GM12865 (cell line): Measurements from ENCODE around the gene PLAAT3.
"Not testable (repeated sequence)": the region's sequence is repeated elsewhere in the genome, so short reads cannot be mapped to it uniquely, and the experiment has no call there.

Experiments used
- DNase-seq: peaks from one replicate; pipeline ENCODE4 v3.0.0; 2010; ENCODE audit warnings: low read depth
- H3K4me3 ChIP-seq: 2 replicates; pipeline ENCODE4 v1.5.1; 2011; ENCODE audit warnings: mild to moderate bottlenecking, low read depth, low read length, control low read depth
- CTCF ChIP-seq: IDR thresholded peaks from 2 replicates; pipeline ENCODE4 v1.5.1; 2011; ENCODE audit warnings: low read length, control low read depth, low read depth, inconsistent platforms; ENCODE audit not compliant: insufficient read depth; ENCODE audit errors: missing control alignments

Gene PLAAT3

DNA sequence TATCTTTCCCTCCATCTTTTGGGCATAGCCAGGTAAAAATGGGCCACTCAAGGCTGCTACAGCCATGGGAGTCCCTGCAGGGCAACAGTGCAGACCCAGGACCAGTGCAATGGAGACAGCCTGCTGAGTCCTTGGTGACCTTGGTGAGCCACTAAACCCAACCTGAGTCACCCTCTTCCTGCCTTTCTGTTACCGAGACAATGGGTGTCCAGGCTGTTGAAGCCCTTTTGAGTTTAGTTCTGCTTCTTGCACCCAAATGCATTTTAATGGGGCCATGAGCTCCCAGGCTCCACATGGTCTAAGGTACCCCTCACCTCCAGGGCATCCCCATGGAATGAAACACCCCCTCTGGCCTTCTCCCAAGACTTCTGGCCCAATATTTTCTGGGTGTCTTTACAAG, 78.5 kb downstream of the PLAAT3 start:
- TF ChIP-seq CTCF, result no peak
- peak; percentile 50 for DNase-seq
- peak overlapping the region; percentile 57; the same call in 1 of the 2 replicates for H3K4me3 ChIP-seq

DNA sequence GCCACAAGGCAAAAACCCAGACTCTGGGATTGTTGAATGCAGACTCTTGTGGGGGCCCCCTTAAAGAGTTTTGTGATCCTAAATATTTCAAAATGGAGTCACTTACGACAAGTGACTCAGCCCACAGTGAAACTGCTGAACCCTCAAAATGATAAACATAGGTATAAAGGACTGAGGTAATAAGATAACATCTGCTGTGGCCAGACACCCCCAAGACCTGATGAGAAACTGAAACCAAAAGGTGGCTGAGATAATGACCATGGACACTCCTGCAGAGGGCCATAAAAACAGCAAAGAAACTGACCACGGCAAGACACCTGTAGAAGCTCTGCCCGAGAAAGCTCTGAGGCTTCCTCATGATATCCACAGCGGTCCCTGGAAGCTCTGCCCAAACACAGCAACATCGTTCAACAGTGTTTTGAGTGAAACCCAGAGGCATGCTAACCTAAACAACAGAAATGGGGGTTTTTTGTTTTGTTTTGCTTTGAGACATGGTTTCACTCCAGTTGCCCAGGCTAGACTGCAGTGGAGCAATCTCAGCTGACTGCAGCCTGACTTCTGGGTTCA, 79.3 kb downstream of the PLAAT3 start:
- peak; percentile 79 for DNase-seq
- no peak overlapping the region for H3K4me3 ChIP-seq
- no peak for TF ChIP-seq CTCF

GRCh38 chr11:63534076-63534475, 80.2 kb downstream of the PLAAT3 start:
- no peak for DNase-seq
- no peak overlapping the region for H3K4me3 ChIP-seq
- no peak for TF ChIP-seq CTCF

GRCh38 chr11:63532799-63533475, 81.3 kb downstream of the PLAAT3 start:
- no peak for DNase-seq
- no peak overlapping the region for H3K4me3 ChIP-seq

DNA sequence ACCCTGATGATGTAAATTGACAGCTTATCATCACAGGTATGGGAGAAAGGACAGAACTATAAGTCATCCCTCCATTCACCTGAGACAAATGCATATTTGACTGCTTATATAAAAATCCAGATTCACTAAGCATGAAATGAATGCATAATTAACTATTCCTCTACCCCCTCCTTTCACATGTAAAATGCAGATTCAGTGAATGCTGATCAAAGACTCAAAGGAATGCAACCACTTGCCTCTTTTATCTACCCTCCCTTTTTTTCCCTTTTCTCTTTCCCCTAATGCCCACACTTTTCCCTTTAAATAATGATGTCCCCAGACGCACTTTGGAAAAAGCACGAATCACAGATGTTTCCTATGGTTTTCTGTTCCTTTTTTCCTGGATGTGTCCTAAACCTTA, 82.1 kb downstream of the PLAAT3 start:
- no peak for DNase-seq
- H3K4me3 ChIP-seq, result no peak overlapping the region
- TF ChIP-seq CTCF, result no peak

More at GRCh38 chr11:63532799-63533475, 81.3 kb downstream of the PLAAT3 start:
- TF ChIP-seq CTCF, result no peak

DNA sequence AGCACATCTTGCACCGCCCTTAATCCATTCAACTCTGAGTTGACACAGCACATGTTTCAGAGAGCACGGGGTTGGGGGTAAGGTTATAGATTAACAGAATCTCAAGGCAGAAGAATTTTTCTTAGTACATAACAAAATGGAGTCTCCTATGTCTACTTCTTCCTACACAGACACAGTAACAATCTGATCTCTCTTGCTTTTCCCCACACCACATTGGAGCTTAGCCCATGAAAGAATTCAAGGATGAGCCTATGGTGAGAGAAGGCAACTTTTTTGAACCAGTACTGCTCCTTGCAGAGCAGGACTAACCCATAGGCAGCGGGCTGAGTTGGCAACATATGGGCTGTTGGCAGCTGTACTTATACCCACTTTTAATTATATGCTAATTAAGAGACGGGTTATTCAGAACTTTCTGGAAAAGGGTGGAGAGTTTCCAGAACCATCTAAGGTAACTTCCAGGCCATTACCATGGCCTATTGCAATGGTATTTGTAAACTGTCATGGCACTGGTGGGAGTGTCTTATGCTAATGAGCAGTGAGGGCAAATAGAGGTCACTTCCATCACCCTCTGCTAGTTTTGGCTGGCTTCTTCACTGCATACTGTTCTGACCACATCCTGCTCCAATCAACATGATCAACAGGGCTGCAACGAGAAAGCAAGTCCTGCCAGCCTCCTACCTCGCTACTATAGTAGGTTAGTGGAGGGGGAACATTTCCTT, 83.0 kb downstream of the PLAAT3 start:
- not testable (repeated sequence) for H3K4me3 ChIP-seq
- peak; percentile 87 for DNase-seq

GRCh38 chr11:63530021-63530420, 84.2 kb downstream of the PLAAT3 start:
- no peak for TF ChIP-seq CTCF
- H3K4me3 ChIP-seq, result no peak overlapping the region
- DNase-seq, result no peak

- not testable (repeated sequence) for DNase-seq, H3K4me3 ChIP-seq
Observed at GRCh38 chr11:63529373-63529772, 84.9 kb downstream of the PLAAT3 start.

- H3K4me3 ChIP-seq, DNase-seq: not testable (repeated sequence)
Observed at GRCh38 chr11:63528729-63529278, 85.4 kb downstream of the PLAAT3 start.

GRCh38 chr11:63528156-63528555, 86.1 kb downstream of the PLAAT3 start:
- DNase-seq, H3K4me3 ChIP-seq: not testable (repeated sequence)
